ENCODE data around the gene RASAL2. TPM values are rescaled to one million over a fixed set of nuclear protein-coding genes. Genes with fewer than 3 reads are reported as not detected.

The RASAL2 gene
- total RNA-seq, 1 experiment from 2014 or later: 36.8 TPM

DNA sequence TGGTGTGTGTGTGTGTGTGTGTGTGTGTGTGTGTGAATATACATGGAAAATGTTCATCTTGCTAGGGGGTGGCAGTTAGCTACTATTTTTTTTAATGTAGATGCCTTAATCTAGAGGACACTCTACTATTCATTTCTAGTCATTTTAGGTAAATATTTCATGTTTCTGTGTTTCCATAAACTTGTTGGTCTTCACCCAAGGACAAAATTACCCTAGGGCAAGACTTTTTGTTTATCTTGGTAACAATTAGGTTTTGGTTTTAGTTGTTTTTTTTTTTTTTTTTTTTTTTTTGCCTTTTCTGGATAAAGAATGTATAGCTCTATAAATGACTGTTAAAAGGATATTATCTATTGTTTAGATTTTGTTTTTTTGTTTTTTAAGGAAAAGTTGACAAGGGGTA, 370.7 kb downstream of the RASAL2 start:
- H3K9me3 ChIP-seq: no peaks in the 10 kb centered on the region
- H3K4me1 ChIP-seq: peaks cover 6% of the 10 kb centered on the region
- Mint-ChIP-seq H3K4me3 (ENCODE audit: unreplicated experiment) (no peak overlapping the region), H3K36me3 (ENCODE audit: insufficient read depth, unreplicated experiment) (peaks cover 39% of the 10 kb centered on the region), H3K4me1 (ENCODE audit: low read depth, unreplicated experiment) (peaks cover 5% of the 10 kb centered on the region), H3K27me3 (ENCODE audit: insufficient read depth, unreplicated experiment) (no peaks in the 10 kb centered on the region), H3K27ac (ENCODE audit: unreplicated experiment) (no peak overlapping the region), H3K9me3 (ENCODE audit: unreplicated experiment) (peaks cover 8% of the 10 kb centered on the region)
- H3K4me3 ChIP-seq (ENCODE audit: low read depth, low read length): no peak overlapping the region
- TF ChIP-seq, protein P1, sequence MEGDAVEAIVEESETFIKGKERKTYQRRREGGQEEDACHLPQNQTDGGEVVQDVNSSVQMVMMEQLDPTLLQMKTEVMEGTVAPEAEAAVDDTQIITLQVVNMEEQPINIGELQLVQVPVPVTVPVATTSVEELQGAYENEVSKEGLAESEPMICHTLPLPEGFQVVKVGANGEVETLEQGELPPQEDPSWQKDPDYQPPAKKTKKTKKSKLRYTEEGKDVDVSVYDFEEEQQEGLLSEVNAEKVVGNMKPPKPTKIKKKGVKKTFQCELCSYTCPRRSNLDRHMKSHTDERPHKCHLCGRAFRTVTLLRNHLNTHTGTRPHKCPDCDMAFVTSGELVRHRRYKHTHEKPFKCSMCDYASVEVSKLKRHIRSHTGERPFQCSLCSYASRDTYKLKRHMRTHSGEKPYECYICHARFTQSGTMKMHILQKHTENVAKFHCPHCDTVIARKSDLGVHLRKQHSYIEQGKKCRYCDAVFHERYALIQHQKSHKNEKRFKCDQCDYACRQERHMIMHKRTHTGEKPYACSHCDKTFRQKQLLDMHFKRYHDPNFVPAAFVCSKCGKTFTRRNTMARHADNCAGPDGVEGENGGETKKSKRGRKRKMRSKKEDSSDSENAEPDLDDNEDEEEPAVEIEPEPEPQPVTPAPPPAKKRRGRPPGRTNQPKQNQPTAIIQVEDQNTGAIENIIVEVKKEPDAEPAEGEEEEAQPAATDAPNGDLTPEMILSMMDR (IDR thresholded peaks at IDR 0.05; ENCODE audit: insufficient read depth in 1 of 2, low read depth in 1 of 2, low read length in 1 of 2, severe bottlenecking in 1 of 2, unreplicated experiment in 1 of 2): no peak
- H3K27me3 ChIP-seq (replicated peaks; ENCODE audit: control insufficient read depth, insufficient read depth, low read length): no peaks in the 10 kb centered on the region
- ChIA-PET CTCF (no interaction called here), POLR2A (no interaction called here)
- peaks cover 3% of the 10 kb centered on the region for H3K36me3 ChIP-seq (ENCODE audit: control insufficient read depth, insufficient read depth, low read length)
- intact Hi-C loops (cut with micrococcal nuclease; ENCODE audit: unreplicated experiment): no loop called here
- DNase-seq: no peak
- no TSS peak for BruUV-seq (replicated peaks)

DNA sequence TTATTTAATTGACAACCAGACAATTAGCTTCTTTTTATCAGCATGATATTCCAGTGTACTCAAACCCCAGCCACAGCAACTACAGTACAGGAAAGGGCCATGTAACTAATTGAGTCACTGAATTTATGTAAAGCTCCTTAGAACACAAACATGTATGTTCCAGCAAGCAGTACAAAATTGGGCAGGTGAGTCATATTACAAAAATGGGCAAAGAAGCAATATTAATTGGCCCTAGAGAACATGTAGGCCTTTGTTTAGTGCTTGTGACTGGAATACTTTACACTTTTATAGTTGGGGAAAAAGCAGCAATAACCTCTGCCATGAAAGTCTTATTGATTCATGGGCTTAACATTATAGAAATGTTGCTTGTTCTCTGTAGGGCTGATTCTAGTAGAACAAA, 371.1 kb downstream of the RASAL2 start:
- H3K4me1 ChIP-seq: peaks cover 10% of the 10 kb centered on the region
- peaks cover 39% of the 10 kb centered on the region for H3K36me3 Mint-ChIP-seq (ENCODE audit: insufficient read depth, unreplicated experiment)
- DNase-seq: no peak
- H3K4me3 ChIP-seq (ENCODE audit: low read depth, low read length): no peak overlapping the region
- ChIA-PET POLR2A (no interaction called here), CTCF (no interaction called here)
- H3K4me1 Mint-ChIP-seq (ENCODE audit: low read depth, unreplicated experiment): peaks cover 5% of the 10 kb centered on the region
- TF ChIP-seq, protein P1 (IDR thresholded peaks at IDR 0.05; ENCODE audit: insufficient read depth in 1 of 2, low read depth in 1 of 2, low read length in 1 of 2, severe bottlenecking in 1 of 2, unreplicated experiment in 1 of 2): no peak
- H3K9me3 Mint-ChIP-seq (ENCODE audit: unreplicated experiment): peaks cover 8% of the 10 kb centered on the region
- H3K27ac Mint-ChIP-seq (ENCODE audit: unreplicated experiment): no peak overlapping the region
- H3K27me3 Mint-ChIP-seq (ENCODE audit: insufficient read depth, unreplicated experiment): no peaks in the 10 kb centered on the region
- H3K4me3 Mint-ChIP-seq (ENCODE audit: unreplicated experiment): no peak overlapping the region
- H3K9me3 ChIP-seq: no peaks in the 10 kb centered on the region
- H3K36me3 ChIP-seq (ENCODE audit: control insufficient read depth, insufficient read depth, low read length): peaks cover 3% of the 10 kb centered on the region
- no peaks in the 10 kb centered on the region for H3K27me3 ChIP-seq (replicated peaks; ENCODE audit: control insufficient read depth, insufficient read depth, low read length)
- BruUV-seq (replicated peaks): no TSS peak
- intact Hi-C loops (cut with micrococcal nuclease; ENCODE audit: unreplicated experiment): no loop called here

DNA sequence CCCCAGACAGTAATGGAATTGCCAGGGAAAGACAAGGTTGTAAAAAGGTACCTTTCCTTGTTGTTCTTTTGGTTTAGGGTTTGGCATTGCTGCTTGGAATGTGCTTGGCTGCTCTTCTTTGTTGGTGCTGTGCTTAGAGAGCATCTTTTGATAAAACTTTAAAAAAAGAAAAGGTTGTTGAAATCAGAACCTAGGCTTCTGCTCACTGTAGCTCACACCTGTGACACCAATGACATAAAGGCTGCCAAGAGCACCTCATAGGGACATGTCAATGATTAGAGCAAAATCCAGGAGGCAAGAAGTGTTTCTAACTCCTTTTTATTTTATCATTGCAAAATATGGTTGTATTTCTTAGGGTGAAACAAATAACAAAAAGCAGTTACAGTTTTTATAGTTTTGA, 373.9 kb downstream of the RASAL2 start:
- Histone ChIP-seq H3K4me1 (peaks cover 26% of the 10 kb centered on the region), H3K9me3 (no peaks in the 10 kb centered on the region), H3K36me3 (ENCODE audit: control insufficient read depth, insufficient read depth, low read length) (peaks cover 3% of the 10 kb centered on the region), H3K4me3 (ENCODE audit: low read depth, low read length) (no peak overlapping the region), H3K27me3 (replicated peaks; ENCODE audit: control insufficient read depth, insufficient read depth, low read length) (no peaks in the 10 kb centered on the region)
- peaks cover 8% of the 10 kb centered on the region for H3K9me3 Mint-ChIP-seq (ENCODE audit: unreplicated experiment)
- CTCF ChIA-PET: no interaction called here
- peaks cover 5% of the 10 kb centered on the region for H3K4me1 Mint-ChIP-seq (ENCODE audit: low read depth, unreplicated experiment)
- intact Hi-C loops (cut with micrococcal nuclease; ENCODE audit: unreplicated experiment): no loop called here
- DNase-seq: no peak
- no peaks in the 10 kb centered on the region for H3K27me3 Mint-ChIP-seq (ENCODE audit: insufficient read depth, unreplicated experiment)
- TF ChIP-seq, protein P1 (IDR thresholded peaks at IDR 0.05; ENCODE audit: insufficient read depth in 1 of 2, low read depth in 1 of 2, low read length in 1 of 2, severe bottlenecking in 1 of 2, unreplicated experiment in 1 of 2): no peak
- BruUV-seq (replicated peaks): no TSS peak
- no peak overlapping the region for H3K4me3 Mint-ChIP-seq (ENCODE audit: unreplicated experiment)
- no peak overlapping the region for H3K27ac Mint-ChIP-seq (ENCODE audit: unreplicated experiment)
- POLR2A ChIA-PET: no interaction called here
- peaks cover 45% of the 10 kb centered on the region for H3K36me3 Mint-ChIP-seq (ENCODE audit: insufficient read depth, unreplicated experiment)
